SIG-M5 treated with dmso at 0.1 percent for 504 hours (cell line): ENCODE data around the gene MISP.
A peak's percentile ranks its signal among the peaks of the same experiment; 100 is the strongest.
"Not testable (repeated sequence)": the region's sequence is repeated elsewhere in the genome, so short reads cannot be mapped to it uniquely, and the experiment has no call there.

Experiments
- DNase-seq: peaks from one replicate; lab custom pipeline; 2025; ENCODE audit not compliant: unreplicated experiment; lab: John Stamatoyannopoulos, UW

MISP gene

DNA sequence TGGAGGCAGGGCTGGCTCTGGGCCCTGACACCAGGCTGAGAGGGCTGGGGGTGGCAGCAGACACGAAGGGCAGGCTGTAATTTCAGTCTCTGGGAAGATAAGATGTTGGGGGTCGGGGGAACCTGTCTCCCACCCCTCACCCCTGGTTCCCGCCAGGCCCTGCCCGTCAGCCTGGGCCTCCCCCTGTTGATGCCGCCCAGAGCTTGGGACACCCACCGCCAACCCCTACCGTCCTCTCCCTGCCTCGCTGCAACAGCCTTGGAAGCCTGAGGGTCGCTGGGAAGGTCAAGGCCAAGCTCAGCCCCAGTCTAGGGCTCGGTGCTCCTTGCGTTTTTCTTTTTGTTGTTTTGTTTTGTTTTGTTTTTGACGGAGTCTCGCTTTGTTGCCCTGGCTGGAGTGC, 27.7 kb upstream of the MISP start:
- DNase-seq, result no peak

DNA sequence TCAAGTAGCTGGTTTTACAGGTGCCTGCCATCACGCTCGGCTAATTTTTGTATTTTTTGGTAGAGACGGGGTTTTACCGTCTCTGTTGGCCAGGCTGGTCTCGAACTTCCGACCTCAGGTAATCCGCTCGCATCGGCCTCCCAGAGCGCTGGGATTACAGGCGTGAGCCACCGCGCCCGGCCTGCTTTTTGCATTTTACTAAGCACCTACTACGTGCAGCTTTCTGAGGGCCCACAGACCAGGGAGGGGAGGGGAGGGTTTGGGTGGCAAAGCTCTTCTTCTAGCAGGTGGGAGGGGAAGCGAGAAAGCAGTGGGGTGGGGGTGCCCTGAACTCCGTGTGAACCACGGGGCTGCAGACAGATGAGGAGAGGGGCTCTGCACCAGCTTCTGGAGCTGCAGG, 27.2 kb upstream of the MISP start:
- no peak for DNase-seq

DNA sequence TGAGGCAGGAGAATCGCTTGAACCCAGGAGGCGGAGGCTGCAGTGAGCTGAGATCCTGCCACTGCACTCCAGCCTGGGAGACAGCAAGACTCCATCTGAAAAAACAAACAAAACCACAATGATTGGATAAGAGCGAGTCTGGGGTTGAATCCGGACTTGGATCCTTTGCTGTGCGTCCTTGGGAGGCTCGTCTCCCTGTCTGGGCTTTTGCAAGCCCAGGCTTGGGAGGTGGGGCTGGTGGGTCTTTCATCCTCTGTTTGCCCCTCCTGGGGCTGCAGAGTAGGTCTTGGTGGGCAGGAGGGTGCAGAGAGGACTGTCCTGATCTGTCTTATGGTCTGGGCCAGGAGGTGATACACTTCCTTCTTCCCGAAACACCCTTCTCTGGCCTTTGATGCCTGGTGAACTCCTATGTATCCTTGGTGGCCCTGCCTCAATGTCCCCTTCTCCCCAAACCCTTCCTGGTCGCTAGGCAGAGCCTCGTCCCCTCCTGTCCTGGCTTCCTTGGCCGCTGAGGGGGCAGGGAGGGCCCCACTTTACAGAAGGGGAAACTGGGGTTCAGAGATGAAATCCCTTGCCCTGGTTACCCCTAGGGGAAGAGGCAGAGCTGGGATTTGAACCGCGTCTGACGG, 25.3 kb upstream of the MISP start:
- DNase-seq, result no peak

- DNase-seq, result no peak
These were observed 23.6 kb upstream of the MISP start for GRCh38 chr19:726993-727956.

DNA sequence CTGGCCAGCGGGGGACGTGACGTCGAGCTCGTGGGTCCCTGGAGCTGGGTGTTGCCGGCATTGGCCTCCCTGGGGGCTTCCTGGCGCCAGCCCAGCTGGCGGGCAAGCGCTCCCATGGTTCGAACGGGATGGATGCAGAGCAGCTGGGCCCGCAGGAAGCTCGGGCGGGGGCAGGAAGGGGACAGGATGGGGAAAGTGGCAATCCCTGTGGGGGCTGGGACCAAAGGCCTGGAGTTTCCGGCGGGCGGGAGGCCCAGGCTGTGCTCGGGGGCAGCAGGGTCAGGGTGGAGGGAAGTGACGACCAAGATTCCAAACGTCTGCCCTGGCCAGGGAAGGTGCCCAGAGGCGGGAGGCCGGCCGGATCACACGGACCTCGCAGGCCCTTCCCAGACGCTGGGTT, 22.9 kb upstream of the MISP start:
- no peak for DNase-seq

DNA sequence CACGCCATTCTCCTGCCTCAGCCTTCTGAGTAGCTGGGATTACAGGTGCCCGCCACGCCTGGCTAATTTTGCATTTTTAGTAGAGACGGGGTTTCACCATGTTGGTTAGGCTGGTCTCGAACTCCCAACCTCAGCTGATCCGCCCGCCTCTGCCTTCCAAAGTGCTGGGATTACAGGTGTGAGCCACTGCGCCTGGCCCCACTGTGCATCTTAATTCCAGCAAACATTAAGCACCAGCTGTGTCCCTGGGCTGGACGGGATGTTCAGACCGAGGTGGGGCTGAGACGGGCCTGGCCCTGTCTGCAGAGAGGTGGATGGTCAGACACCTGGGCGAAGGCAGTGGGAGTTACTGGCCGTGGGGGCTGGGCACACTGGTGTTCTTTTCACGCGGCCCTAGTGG, 21.3 kb upstream of the MISP start:
- not testable (repeated sequence) for DNase-seq

DNA sequence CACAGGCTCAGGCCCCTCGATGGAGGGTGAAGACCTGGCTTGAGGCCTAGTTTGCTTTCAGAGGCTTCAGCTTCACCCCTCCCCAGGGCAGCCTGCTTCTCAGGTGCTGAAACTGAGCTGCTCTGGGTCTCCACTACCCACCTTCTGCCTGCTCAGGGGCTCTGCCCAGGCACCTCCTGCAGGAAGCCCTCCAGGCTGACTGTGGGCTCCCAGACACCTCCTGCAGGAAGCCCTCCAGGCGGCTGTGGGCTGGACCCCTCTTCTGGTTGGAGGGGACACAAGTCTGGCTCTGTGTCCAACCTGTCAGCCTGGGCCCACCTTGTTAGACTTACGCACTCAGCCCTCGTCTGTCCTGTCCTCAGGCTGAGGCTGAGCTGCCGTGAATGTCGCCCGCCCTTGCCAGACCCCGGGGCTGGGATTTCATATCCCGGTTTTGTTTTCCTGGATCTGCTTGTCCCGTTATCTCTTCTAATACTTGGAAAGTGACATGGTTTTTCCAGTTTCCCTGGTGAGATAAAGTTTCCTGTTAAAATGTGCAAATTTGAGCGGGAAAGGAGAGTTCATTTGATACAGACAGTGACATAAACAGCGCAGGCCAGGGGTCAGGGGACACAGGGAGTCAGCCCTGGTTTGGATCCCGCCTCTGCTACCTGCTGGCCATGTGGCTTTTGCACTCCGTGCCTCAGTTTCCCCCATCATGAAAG, 20.8 kb upstream of the MISP start:
- no peak for DNase-seq

GRCh38 chr19:731000-731399, 19.9 kb upstream of the MISP start:
- no peak for DNase-seq

DNA sequence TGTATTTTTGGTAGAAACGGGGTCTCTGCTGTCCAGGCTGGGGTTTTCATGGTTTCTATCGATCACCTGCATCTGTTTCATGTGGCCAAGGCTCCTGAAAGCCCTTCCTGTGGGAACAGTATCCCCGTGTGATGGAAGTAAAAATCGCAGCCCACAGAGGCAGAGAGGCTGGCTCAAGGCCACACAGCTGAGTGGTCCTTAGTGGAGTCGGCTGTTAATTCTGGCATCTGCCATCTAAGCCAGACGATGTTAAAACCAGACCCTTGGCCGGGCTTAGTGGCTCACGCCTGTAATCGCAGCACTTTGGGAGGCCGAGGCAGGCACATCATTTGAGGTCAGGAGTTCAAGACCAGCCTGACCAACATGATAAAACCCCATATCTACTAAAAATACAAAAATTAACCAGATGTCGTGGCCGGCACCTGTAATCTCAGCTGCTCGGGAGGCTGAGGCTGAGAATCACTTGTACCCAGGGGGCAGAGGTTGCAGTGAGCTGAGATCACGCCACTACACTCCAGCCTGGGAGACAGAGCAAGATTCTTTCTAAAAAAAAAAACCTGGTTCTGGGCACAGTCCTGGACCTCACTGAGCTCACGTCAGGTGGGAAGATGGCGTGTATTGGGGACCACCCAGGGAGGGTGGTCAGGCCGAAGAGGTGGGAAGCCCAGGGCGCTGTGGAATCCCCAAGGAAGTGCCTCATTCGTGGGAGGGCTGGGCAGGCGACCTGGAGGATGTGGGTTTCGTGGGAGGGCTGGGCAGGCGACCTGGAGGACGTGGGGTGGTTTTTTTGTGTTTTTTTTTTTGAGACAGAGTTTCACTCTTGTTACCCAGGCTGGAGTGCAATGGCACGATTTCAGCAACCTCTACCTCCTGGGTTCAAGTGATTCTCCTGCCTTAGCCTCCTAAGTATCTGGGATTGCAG, 18.5 kb upstream of the MISP start:
- DNase-seq, result no peak

GRCh38 chr19:734716-735115, 16.2 kb upstream of the MISP start:
- DNase-seq, result no peak

DNA sequence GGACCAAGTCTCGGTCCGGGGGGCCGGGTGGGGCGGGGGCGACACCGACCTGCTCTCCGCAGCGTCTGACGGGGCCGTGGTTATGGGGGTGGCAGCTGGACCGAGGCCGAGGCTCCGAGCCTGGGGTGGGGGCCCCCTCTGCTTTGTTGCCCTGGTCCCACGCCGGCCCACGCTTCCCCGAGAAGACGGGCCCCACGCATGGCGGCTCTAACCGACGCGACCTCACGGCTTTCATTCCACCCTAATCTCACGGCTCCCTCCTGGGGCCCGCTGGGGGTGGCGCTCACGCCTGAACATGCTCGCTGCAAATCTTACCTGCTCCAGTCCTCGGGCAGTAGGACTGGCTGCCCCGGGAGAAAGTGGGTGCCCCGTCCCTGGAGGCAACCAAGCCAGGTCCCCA, 14.8 kb upstream of the MISP start:
- no peak for DNase-seq

GRCh38 chr19:737591-738093, 13.3 kb upstream of the MISP start:
- DNase-seq, result peak; percentile 35

DNA sequence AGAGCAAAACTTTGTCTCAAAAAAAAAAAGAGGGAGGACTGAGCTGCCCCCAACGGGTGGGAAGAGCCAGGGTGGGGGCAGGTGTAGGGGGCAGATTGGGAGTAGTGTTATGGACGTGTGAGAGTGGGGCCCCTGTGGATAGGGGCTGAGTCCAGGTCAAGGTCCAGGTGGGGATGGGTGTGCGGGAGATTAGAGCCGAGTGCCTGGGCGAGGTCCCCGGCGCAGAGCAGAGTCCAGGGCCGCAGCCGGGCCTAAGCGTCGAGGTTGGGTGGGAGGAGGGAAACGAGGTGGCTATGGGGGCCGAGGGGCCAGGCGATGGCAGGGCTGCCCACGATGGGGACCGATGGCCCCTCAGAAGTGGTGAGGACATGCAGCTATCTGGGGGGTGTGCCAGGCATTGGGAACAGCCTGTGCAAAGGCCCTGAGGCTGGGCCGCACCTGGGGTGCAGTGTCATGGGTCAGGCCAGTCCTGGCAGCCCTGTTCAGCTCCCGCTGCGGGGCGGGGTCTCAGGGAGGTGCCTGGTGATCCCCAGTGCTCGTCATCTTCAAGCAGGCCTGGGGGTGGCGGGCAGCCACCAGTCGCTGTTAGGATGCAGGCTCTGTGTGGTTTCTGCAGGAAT, 12.3 kb upstream of the MISP start:
- no peak for DNase-seq

DNA sequence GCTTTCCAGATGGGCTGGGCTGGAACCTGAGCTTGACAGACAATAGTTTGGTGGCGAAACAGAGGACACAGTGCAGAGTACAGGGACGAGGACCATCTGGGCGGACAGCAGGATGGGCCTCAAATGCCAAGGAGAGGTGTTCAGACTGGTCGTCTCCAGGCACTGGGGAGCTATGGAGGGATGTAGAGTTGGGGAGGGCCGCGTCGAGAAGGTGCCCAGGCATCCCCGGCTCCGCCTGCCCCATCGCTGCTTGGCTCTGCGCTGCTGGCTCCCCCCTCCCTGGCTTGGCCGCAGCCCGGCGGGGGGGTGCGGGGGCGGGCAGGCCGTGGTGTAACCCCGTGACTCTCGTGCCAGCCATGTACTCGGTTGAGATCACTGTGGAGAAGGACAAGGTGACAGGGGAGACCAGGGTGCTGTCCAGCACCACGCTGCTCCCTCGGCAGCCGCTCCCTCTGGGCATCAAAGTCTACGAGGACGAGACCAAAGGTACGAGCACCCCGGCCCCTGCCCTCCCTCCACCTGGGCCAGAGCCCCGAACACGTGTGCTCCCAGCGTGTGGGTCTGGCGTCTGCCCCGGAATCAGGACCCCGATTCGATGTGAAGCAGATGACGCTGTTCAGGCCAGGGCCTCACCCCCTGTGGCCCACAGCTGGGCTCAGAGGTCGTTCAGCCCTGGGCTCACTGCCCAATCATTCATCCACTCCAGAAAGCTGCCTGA, 10.8 kb upstream of the MISP start:
- no peak for DNase-seq

GRCh38 chr19:740816-741505, 10.0 kb upstream of the MISP start:
- DNase-seq, result not testable (repeated sequence)

DNA sequence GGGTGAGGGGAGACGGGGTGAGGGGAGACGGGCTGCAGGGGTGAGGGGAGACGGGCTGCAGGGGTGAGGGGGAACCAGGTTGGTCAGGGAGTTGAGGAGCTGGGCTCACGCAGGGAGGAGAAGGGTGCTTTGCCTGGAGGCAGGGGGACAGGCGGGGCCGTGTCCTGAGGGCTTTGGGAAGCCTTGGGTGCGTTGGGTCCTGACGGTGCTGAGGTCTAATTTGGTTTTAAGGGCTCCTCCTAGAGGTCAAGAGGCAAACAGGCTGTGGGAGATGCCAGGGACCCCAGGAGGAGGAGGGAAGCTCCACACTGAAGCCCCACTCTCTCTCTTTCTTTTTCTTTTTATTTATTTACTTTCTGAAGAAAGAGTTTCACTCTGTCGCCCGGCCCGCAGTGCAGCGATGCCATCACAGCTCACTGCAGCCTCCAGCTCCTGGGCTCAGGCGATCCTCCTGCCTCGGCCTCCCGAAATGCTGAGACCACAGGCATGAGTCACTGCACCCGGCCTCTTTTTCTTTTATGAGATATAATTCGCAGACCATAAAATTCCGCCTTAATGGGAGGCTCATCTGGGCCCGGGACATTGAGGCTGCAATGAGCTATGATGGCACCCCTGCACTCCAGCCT, 9.3 kb upstream of the MISP start:
- DNase-seq, result peak; percentile 48

GRCh38 chr19:742540-743075, 8.3 kb upstream of the MISP start:
- DNase-seq, result no peak

GRCh38 chr19:743168-743687, 7.7 kb upstream of the MISP start:
- no peak for DNase-seq
